Measurements from ENCODE around the gene ASRGL1. TPM values are rescaled to one million over a fixed set of nuclear protein-coding genes. Genes with fewer than 3 reads are reported as not detected.

The ASRGL1 gene
- total RNA-seq, 1 experiment from 2014 or later: 31.1 TPM

DNA sequence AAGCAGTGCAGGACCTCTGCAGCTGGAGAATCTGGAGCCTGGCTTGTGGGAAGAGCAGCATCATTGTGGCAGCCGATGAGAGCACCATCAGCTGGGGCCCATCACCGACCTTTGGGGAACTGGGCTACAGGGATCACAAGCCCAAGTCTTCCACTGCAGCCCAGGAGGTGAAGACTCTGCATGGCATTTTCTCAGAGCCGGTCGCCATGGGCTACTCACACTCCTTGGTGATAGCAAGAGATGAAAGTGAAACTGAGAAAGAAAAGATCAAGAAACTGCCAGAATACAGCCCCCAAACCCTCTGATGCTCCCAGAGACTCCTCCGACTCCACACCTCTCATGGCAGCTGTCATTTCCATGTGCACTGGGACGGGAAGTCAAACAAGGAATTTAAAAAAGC is 35.6 kb downstream of the ASRGL1 start:
- no peak for DNase-seq
- H3K79me2 ChIP-seq (ENCODE audit: insufficient read depth, low read length): no peaks in the 10 kb centered on the region
- H3K4ac ChIP-seq (ENCODE audit: low read depth, low read length): no peak overlapping the region
- no peak overlapping the region for H3K56ac ChIP-seq (ENCODE audit: insufficient read length, low read depth, low read length)
- no peak overlapping the region for H3K14ac ChIP-seq (ENCODE audit: insufficient read depth, low read length)
- H3T11ph ChIP-seq (ENCODE audit: low read length): no peak overlapping the region
- no peak overlapping the region for H2BK12ac ChIP-seq (ENCODE audit: insufficient read length, low read depth, low read length)
- no peak overlapping the region for H2AFZ ChIP-seq (ENCODE audit: low read length)
- H4K8ac ChIP-seq (replicated peaks; ENCODE audit: insufficient read length, low read depth, low read length): no peak overlapping the region
- no peaks in the 10 kb centered on the region for H3K27me3 ChIP-seq (ENCODE audit: insufficient read depth, low read length)
- H3K79me1 ChIP-seq (ENCODE audit: insufficient read depth, low read depth, low read length, poor library complexity, severe bottlenecking): no peaks in the 10 kb centered on the region
- no peak overlapping the region for H3K18ac ChIP-seq (ENCODE audit: insufficient read length, low read depth, low read length)
- Mint-ChIP-seq H3K4me3 (no peak overlapping the region), H3K27ac (no peak overlapping the region), H3K27me3 (ENCODE audit: low read depth) (no peaks in the 10 kb centered on the region), H3K36me3 (ENCODE audit: insufficient read depth in 1 of 3, low read depth in 3 of 3) (peaks cover 5 to 17% (median 8%) of the 10 kb centered on the region in 3 experiments; a peak in 6 of 7 replicates), H3K4me1 (peaks cover 4 to 5% of the 10 kb centered on the region in 2 experiments), H3K9me3 (peaks cover 10 to 11% of the 10 kb centered on the region in 2 experiments; a peak in 4 of 5 replicates)
- H3K23me2 ChIP-seq (ENCODE audit: insufficient read length, low read depth, low read length, poor library complexity, severe bottlenecking): no peaks in the 10 kb centered on the region
- H2BK20ac ChIP-seq (ENCODE audit: low read depth, low read length, poor library complexity, severe bottlenecking): no peak overlapping the region
- no peak overlapping the region for H2BK15ac ChIP-seq (ENCODE audit: low read depth, low read length)
- no peak overlapping the region for H3K4me2 ChIP-seq (ENCODE audit: insufficient read depth, insufficient read length, low read length)
- no peak for TF ChIP-seq CTCF (conservative IDR thresholded peaks at IDR 0.05)
- WGBS (ENCODE audit: extremely low coverage, insufficient read length, low lambda C conversion rate): no CpG with 5 or more reads among the region's 6 CpGs
- H2BK5ac ChIP-seq (ENCODE audit: insufficient read length, low read length): no peak overlapping the region
- H4K5ac ChIP-seq (ENCODE audit: insufficient read length, low read depth, low read length): no peak overlapping the region
- no peaks in the 10 kb centered on the region; the same call in 1 of the 2 replicates for H3K4me1 ChIP-seq (ENCODE audit: insufficient read depth, low read length)
- no peaks in the 10 kb centered on the region for H3K9me3 ChIP-seq (ENCODE audit: control insufficient read depth, low read depth, low read length)
- H3K23ac ChIP-seq (ENCODE audit: insufficient read length, low read depth, low read length): no peak overlapping the region
- no peak overlapping the region for H2AK5ac ChIP-seq (ENCODE audit: insufficient read length, low read length)
- no peak overlapping the region for H2BK120ac ChIP-seq (ENCODE audit: low read depth, low read length, poor library complexity, severe bottlenecking)
- H3K9ac ChIP-seq (ENCODE audit: extremely low read depth, insufficient read length, low read length): no peak overlapping the region
- no peaks in the 10 kb centered on the region for H4K20me1 ChIP-seq (ENCODE audit: control insufficient read depth, insufficient read depth, insufficient read length)
- H4K91ac ChIP-seq (ENCODE audit: insufficient read length, low read depth, low read length): no peak overlapping the region
- no peak overlapping the region for H3K27ac ChIP-seq (ENCODE audit: insufficient read length, low read depth, low read length)
